OCI-LY7 (cell line): ENCODE results near the gene MC2R. TPM values are rescaled to one million over a fixed set of nuclear protein-coding genes. Genes with fewer than 3 reads are reported as not detected.
"Not testable (repeated sequence)": the region's sequence is repeated elsewhere in the genome, so short reads cannot be mapped to it uniquely, and the experiment has no call there.

ENCODE experiments used
- BruUV-seq: library from RNA; stranded (reverse); fragments of 400-500 nt; replicated peaks from 2 replicates; lab custom pipeline; 2021; lab: Mats Ljungman, UMichigan
- CTCF ChIA-PET: fragments of 300-600 bp; sonication (Branson Sonifier 250); formaldehyde crosslinking; loops from one replicate; lab custom pipeline; 2022; ENCODE audit warnings: antibody characterized with exemption; ENCODE audit not compliant: unreplicated experiment; lab: Charles Lee
- POLR2A ChIA-PET: fragments of 300-600 bp; sonication (Branson Sonifier 250); formaldehyde crosslinking; loops from one replicate; lab custom pipeline; 2022; ENCODE audit warnings: antibody characterized with exemption; lab: Charles Lee
- DNase-seq: peaks from one replicate; pipeline ENCODE4 v3.0.0-alpha.2; 2015; ENCODE audit warnings: low spot score
- H2AFZ ChIP-seq: fragments of 200-600 bp; sonication (generic), shearing (Covaris generic); 2 replicates; pipeline ENCODE4 v1.6.1; 2014; ENCODE audit warnings: mild to moderate bottlenecking, antibody characterized with exemption, low read length, moderate library complexity
- H3K27ac ChIP-seq: fragments of 200-600 bp; sonication (generic); 2 replicates; pipeline ENCODE4 v1.5.1; 2014; ENCODE audit warnings: mixed run types, low read depth, mild to moderate bottlenecking, moderate library complexity, low read length, inconsistent platforms; ENCODE audit not compliant: poor library complexity, severe bottlenecking
- H3K36me3 ChIP-seq: fragments of 200-600 bp; sonication (generic); 2 replicates; pipeline ENCODE4 v1.6.1; 2014; ENCODE audit warnings: mild to moderate bottlenecking, antibody characterized with exemption, low read length, moderate library complexity, mixed read lengths; ENCODE audit not compliant: insufficient read depth
- H3K4me1 ChIP-seq: fragments of 200-600 bp; sonication (generic); 2 replicates; pipeline ENCODE4 v1.5.1; 2014; ENCODE audit warnings: mild to moderate bottlenecking, low read length; ENCODE audit not compliant: insufficient read depth, poor library complexity, severe bottlenecking
- H3K4me2 ChIP-seq: fragments of 200-600 bp; sonication (generic); 2 replicates; pipeline ENCODE4 v1.6.1; 2014; ENCODE audit warnings: mild to moderate bottlenecking, low read length
- H3K4me3 ChIP-seq: fragments of 200-600 bp; sonication (generic); 2 replicates; pipeline ENCODE4 v1.5.1; 2014; ENCODE audit warnings: mild to moderate bottlenecking, low read depth, low read length; ENCODE audit not compliant: poor library complexity, severe bottlenecking
- H3K79me2 ChIP-seq: fragments of 200-600 bp; sonication (generic); 2 replicates; pipeline ENCODE4 v1.6.1; 2016; ENCODE audit warnings: low read depth, mild to moderate bottlenecking, low read length, moderate library complexity, mixed read lengths; ENCODE audit not compliant: insufficient read depth
- H3K9me2 ChIP-seq: fragments of 200-600 bp; sonication (generic); 2 replicates; pipeline ENCODE4 v1.6.1; 2016; ENCODE audit warnings: mild to moderate bottlenecking, low read length, mixed read lengths; ENCODE audit not compliant: insufficient read depth
- H3K9me3 ChIP-seq: fragments of 200-600 bp; sonication (generic); 2 replicates; pipeline ENCODE4 v1.6.1; 2014; ENCODE audit warnings: mild to moderate bottlenecking, mixed run types, low read length, mixed read lengths
- H4K20me1 ChIP-seq: fragments of 200-600 bp; sonication (generic); 2 replicates; pipeline ENCODE4 v1.6.1; 2014; ENCODE audit warnings: mild to moderate bottlenecking, antibody characterized with exemption, low read length, moderate library complexity, mixed read lengths; ENCODE audit not compliant: insufficient read depth
- EZH2phosphoT487 ChIP-seq: fragments of 200-600 bp; sonication (generic); IDR thresholded peaks from 2 replicates; pipeline ENCODE4 v1.6.1; 2018; ENCODE audit warnings: low read depth, borderline replicate concordance, mild to moderate bottlenecking, mixed run types, antibody characterized with exemption, low read length, moderate library complexity, mixed read lengths
- intact Hi-C: fragments of 100-400 bp; cut with micrococcal nuclease; formaldehyde crosslinking; loops from one replicate; pipeline ENCODE4 v1.10.0; 2022; ENCODE audit not compliant: unreplicated experiment
- total RNA-seq, 2 experiments: library from RNA; depleted of rRNA in 1 of 2; stranded (reverse); fragments of >200 nt in 1 of 2; shearing (Covaris generic) in 1 of 2; gene quantifications; 2 replicates each; pipeline ENCODE4 v1.2.3, GENCODE V29; 2014 to 2022
- TF ChIP-seq, protein P1 (sequence below): fragments of 200-600 bp; sonication (generic); conservative IDR thresholded peaks from 2 replicates; pipeline ENCODE4 v1.5.1; 2014; ENCODE audit warnings: mild to moderate bottlenecking, antibody characterized with exemption, low read length, moderate library complexity, mixed read lengths

MC2R gene
- total RNA-seq, 2 experiments from 2014 or later = not detected

DNA sequence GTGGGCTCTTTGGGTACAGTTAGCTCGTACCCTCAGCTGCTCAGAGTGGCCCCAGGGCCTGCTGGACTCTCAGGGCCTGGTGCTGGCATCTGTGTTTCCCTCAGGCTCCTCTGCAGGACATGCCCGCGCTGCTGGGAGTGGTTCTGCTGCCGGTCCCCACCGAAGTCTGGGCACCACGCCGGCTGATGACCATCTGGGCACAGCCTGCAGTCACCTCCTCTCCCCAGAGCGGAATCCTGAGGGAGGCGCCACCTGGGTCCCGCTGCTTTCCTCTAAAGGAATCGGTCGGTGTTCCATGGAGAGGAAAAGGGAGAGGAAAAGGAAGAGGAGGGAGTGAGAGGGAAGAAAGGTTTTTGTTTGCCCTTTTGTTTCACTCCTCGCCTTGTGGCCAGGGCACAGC lies 43.6 kb downstream of the MC2R start:
- no peak overlapping the region for H2AFZ ChIP-seq
- H3K27ac ChIP-seq = no peak overlapping the region
- H3K9me3 ChIP-seq = no peaks in the 10 kb centered on the region
- TF ChIP-seq, protein P1, sequence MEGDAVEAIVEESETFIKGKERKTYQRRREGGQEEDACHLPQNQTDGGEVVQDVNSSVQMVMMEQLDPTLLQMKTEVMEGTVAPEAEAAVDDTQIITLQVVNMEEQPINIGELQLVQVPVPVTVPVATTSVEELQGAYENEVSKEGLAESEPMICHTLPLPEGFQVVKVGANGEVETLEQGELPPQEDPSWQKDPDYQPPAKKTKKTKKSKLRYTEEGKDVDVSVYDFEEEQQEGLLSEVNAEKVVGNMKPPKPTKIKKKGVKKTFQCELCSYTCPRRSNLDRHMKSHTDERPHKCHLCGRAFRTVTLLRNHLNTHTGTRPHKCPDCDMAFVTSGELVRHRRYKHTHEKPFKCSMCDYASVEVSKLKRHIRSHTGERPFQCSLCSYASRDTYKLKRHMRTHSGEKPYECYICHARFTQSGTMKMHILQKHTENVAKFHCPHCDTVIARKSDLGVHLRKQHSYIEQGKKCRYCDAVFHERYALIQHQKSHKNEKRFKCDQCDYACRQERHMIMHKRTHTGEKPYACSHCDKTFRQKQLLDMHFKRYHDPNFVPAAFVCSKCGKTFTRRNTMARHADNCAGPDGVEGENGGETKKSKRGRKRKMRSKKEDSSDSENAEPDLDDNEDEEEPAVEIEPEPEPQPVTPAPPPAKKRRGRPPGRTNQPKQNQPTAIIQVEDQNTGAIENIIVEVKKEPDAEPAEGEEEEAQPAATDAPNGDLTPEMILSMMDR = no peak
- no peak for TF ChIP-seq EZH2phosphoT487
- H3K9me2 ChIP-seq = no peaks in the 10 kb centered on the region
- CTCF ChIA-PET = no interaction called here
- no peaks in the 10 kb centered on the region for H4K20me1 ChIP-seq
- no peaks in the 10 kb centered on the region for H3K79me2 ChIP-seq
- POLR2A ChIA-PET = no interaction called here
- DNase-seq = no peak
- H3K4me2 ChIP-seq = no peak overlapping the region
- H3K36me3 ChIP-seq = no peaks in the 10 kb centered on the region
- H3K4me3 ChIP-seq = no peak overlapping the region
- H3K4me1 ChIP-seq = no peaks in the 10 kb centered on the region
- BruUV-seq = no TSS peak
- intact Hi-C loops = loop anchor here (5.0 to 10.0 kb wide), 2 partner anchors 49 to 113 kb away; partner anchors contain the start of gene MC5R

DNA sequence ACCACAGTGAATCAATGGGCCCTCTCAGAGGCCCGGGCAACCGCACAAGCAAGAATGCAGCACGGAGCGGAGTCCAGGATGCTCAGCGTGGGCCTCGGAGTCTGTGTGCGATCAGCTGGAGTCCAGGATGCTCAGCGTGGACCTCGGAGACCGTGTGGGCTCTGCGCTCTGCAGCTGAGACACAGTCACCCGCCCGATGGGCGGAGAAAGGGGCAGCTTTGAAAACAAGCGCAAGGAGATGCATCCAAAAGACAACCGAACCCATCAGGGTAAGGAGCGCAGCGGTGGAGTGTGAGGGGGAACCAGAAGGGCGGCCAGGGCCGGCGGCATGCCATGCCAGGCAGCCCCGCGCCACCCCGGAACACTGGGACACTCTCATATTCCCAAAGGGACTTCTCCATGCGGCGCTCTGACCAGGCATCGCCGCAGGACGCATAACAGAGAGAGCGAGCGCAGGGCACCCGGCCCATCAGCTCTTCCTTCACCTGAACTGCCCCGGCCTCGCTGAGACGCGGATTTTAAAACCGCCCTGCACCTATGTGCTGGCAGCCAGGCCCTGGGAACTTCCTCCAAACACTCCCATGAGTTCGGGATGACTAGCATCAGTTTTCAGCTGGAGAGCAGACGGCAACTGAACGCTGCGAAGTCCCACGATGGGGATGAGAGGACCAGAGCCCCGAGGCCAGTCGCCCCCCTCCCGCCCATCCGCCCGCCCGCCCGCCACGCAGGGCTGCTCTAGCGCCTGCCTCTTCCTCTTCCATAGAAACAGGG lies 46.6 kb downstream of the MC2R start:
- no peak for DNase-seq
- no peak overlapping the region for H3K4me2 ChIP-seq
- BruUV-seq = no TSS peak
- H4K20me1 ChIP-seq = no peaks in the 10 kb centered on the region
- TF ChIP-seq, protein P1 = no peak
- no peak for TF ChIP-seq EZH2phosphoT487
- no peaks in the 10 kb centered on the region for H3K36me3 ChIP-seq
- ChIA-PET CTCF (no interaction called here), POLR2A (no interaction called here)
- no peaks in the 10 kb centered on the region for H3K79me2 ChIP-seq
- intact Hi-C loops = no loop called here
- no peak overlapping the region for H2AFZ ChIP-seq
- no peaks in the 10 kb centered on the region for H3K4me1 ChIP-seq
- H3K27ac ChIP-seq = no peak overlapping the region
- no peaks in the 10 kb centered on the region for H3K9me2 ChIP-seq
- no peaks in the 10 kb centered on the region for H3K9me3 ChIP-seq
- H3K4me3 ChIP-seq = no peak overlapping the region

- H3K36me3 ChIP-seq, H3K4me3 ChIP-seq, H3K9me3 ChIP-seq, H3K4me2 ChIP-seq, H3K79me2 ChIP-seq, H2AFZ ChIP-seq, H4K20me1 ChIP-seq, CTCF ChIA-PET, H3K27ac ChIP-seq, DNase-seq, H3K4me1 ChIP-seq, H3K9me2 ChIP-seq, POLR2A ChIA-PET, intact Hi-C loops, BruUV-seq: not testable (repeated sequence)
Observed at GRCh38 chr18:13862898-13863297, 52.4 kb downstream of the MC2R start.
